ENCODE results near the gene ZSCAN23. TPM values are rescaled to one million over a fixed set of nuclear protein-coding genes. Genes with fewer than 3 reads are reported as not detected.

The ZSCAN23 gene
- total and polyA plus RNA-seq, 9 of the 15 experiments (the other 6 are each of a cell fraction or from before 2014, with no cell fraction given): 0.05 to 0.29 (median 0.21) TPM; not detected in 1

DNA sequence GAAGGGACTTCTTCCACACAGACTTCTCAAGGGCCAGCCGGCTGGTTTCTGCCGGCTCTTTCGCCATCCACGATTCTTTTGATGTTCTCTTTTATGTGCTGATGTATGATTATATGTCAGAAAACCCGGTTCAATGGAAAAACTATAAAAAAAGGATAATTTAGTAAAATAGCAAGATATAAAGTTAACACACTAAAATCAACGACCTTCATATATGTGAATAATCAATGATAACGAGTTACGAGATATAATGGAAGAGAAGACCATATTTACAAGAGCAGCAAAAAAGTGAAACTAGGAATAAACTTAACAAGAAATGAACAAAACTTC lies 43.2 kb downstream of the ZSCAN23 start (continued):
- TF ChIP-seq, protein P1, sequence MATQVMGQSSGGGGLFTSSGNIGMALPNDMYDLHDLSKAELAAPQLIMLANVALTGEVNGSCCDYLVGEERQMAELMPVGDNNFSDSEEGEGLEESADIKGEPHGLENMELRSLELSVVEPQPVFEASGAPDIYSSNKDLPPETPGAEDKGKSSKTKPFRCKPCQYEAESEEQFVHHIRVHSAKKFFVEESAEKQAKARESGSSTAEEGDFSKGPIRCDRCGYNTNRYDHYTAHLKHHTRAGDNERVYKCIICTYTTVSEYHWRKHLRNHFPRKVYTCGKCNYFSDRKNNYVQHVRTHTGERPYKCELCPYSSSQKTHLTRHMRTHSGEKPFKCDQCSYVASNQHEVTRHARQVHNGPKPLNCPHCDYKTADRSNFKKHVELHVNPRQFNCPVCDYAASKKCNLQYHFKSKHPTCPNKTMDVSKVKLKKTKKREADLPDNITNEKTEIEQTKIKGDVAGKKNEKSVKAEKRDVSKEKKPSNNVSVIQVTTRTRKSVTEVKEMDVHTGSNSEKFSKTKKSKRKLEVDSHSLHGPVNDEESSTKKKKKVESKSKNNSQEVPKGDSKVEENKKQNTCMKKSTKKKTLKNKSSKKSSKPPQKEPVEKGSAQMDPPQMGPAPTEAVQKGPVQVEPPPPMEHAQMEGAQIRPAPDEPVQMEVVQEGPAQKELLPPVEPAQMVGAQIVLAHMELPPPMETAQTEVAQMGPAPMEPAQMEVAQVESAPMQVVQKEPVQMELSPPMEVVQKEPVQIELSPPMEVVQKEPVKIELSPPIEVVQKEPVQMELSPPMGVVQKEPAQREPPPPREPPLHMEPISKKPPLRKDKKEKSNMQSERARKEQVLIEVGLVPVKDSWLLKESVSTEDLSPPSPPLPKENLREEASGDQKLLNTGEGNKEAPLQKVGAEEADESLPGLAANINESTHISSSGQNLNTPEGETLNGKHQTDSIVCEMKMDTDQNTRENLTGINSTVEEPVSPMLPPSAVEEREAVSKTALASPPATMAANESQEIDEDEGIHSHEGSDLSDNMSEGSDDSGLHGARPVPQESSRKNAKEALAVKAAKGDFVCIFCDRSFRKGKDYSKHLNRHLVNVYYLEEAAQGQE (IDR thresholded peaks at IDR 0.05; ENCODE audit: borderline replicate concordance): 0 out of 2 replicates have a peak, but pooled peaks have one; percentile 2
- TF ChIP-seq, protein P1 (CRISPR knock-in tag; IDR thresholded peaks at IDR 0.05; ENCODE audit: low read depth): no peak
- TF ChIP-seq ZSCAN29 (IDR thresholded peaks at IDR 0.05) (0 out of 2 replicates have a peak, but pooled peaks have one; percentile 3), ZNF316 (IDR thresholded peaks at IDR 0.05) (peak; percentile 62), ZNF146 (CRISPR knock-in tag; IDR thresholded peaks at IDR 0.05; ENCODE audit: unreplicated experiment) (no peak)
